Measurements from ENCODE around the gene FBXO10.
"Not testable (repeated sequence)": the region's sequence is repeated elsewhere in the genome, so short reads cannot be mapped to it uniquely, and the experiment has no call there.

Gene FBXO10

DNA sequence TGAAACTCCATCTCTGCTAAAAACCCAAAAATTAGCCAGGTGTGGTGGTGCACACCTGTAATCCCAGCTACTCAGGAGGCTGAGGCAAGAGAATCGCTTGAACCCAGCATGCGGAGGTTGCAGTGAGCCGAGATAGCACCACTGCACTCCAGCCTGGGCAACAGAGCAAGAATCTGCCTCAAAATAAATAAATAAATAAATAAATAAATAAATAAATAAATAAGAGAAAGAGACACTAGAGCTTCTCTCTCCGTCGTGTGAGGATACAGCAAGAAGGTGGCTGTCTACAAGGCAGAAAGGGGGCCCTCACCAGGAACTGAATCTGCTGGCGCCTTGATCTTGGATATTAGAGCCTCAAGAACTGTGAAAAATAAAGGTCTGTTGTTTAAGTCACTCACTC lies 102.2 kb downstream of the FBXO10 start:
- not testable (repeated sequence) for DNase-seq

DNA sequence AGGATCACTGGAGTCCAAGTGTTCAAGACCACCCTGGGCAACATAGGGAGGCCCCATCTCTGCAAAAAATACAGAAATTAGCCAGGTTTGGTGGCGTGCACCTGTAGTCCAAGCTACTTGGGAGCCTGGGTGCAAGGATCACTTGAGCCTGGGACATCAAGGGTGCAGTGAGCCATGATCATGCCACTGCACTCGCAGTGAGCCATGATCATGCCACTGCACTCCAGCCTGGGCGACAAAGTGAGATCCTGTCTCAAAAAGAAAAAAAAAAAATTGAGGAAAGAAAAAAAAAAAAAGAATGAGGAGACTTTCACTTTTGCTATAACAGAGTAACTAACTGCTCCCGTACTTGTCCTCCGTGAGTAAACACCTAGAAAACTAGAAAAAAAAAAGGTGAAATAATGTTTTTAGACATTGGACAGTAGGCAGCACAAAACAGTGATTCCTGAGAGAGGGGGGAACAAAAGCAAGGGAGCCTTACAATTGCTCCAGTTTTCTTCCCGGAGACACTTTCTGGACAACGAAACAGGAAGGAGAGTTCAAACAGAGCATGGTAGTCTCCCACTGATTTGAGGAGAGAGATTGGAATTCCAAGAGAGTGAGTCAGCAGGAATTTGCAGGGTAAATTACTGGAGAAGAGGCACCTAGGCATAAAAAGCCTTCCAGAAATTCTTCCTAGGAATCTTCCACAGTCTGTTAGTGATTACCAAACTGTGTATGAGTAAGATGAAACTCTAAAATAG lies 104.1 kb downstream of the FBXO10 start:
- DNase-seq = no peak

DNA sequence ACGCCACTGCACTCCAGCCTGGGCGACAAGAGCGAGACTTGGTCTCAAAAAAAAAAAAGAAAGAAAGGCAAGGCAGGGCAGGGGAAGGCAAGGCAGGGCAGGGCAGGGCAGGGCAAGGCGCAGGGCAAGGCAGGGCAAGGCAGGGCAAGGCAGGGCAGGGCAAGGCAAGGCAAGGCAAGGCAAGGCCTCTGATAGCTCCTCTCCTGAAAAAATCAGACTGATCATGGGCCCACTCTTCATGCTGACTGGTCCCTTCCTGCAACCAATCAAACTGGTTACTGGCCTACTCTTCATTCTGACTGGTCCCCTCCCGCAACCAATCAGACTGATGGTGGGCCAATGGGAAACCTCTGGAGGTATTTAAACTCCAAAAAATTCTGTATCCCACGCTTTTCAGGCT lies 107.6 kb downstream of the FBXO10 start:
- no peak for DNase-seq

DNA sequence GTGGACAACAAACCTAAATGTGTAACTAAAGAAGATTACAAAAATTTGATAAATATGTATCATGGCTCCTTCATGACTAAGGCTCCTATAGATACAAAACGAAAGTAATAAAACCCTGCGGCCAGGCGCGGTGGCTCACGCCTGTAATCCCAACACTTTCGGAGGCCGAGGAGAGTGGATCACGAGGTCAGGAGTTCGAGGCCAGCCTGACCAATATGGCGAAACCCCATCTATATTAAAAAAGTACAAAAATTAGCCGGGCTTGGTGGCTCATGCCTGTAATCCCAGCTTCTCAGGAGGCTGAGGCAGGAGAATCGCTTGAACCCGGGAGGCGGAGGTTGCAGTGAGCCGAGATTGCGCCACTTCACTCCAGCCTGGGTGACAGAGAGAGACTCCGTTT lies 108.7 kb downstream of the FBXO10 start:
- DNase-seq = not testable (repeated sequence)

DNA sequence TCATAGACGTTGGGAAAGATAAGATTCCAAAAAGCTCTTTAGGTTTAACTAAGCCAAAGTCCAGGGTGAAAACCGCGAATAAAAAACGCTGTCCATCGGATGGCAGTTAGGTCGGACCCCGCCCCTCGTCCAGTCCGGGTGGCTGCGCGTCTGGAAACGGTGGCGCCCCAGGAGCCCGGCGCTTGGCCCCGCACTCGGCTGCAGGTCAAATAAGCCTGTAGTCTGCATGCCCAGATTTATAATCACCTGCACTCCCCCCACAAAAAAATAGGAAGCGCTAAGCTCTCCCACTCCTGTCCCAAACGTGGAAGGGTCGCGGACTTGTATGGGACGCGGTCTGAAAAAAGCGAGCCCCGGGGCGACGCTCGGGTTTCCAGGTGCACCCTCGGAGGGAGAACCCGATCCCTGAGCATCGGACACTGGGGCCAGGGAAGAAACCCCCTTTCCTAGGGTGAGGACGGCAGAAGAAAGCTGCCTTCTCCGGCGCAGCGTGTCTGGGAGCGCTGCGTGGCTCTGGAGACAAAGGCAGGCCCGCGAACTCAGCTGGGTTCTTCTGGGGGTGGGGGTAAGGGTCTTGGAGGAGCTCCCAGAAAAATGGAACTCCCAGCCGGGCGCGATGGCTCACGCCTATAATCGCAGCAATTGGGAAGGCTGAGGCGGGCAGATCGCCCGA lies 110.0 kb downstream of the FBXO10 start:
- DNase-seq = peak; percentile 78

DNA sequence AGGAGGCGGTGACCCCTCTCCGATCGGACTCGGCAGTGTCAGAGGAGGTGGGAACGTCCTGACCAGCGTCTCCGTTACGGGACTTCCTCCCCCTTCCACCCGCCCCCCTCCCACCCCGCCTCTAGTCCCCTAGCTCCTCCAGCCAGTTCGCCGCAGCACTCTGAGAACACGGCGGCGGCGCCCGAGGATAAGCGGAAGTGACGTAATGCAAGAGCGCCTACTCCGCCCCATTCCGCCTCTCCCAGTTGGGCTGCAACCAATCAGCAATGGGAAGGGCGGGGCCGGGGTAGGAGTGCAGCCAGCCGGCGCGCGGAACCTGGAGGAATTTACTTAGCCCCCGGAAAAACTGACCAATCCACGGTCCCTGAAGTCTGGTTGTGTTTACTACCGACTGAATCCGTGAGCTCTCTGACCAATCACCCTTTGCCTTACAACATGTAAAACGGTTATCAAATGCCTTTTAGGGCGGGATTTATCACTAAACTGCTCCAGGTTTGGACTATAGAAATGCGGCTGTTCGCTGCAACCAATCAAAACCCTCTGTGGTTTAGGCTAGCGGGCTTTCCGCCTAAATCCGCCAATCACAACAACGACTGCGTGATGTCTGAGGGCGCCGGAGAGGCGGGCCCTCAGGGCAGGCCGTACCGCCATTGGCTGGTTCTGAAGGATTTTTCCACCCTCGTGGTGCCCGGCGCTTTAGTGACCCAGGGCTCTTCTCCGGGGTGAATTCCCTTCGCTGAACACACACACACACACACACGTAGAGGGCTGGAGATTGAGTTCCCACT lies 110.7 kb downstream of the FBXO10 start, which contains the start of gene ZBTB5:
TSS of gene ZBTB5 (minus strand) at position 202 of the 788 bp plus-strand sequence. CDS start 22,899 bp downstream, outside the sequence.
- DNase-seq = peak; percentile 97

DNA sequence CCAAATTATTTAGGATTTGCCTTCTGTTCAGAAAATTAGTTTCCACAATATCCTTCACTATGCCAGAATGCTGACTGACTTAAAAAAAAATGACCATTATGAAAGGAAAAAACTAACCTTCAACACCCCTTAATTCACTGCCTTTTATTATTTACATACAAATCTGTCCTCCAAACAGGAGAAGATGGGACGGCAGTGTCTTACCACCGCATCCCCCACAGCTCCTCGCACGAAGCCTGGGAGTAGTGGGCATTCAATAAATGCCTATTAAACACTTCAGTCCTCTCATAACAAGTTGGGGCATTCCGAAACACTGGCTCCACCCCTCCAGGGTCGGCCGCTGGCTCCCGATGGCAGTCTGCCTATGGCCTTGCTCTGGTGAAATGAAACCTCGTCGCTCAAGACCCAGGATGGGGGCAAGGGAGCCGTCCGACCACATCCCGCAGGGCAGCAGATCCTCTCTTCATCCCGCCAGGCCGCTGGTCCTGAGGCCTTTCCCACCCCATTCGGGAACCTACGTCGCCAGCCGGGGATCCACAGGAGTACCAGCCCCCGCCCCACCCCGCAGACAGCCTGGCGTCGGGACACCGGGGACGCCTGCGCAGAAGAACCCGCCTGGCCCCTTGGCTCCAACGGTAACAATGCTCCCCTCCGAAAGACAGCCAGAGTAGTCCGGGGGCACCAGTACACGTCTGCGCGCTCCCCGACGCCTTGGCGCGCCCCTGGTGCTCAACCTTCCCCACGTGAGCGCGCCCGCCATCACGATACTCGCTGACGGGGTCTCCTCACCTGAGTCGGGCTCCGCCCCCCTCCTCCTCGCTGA lies 111.5 kb downstream of the FBXO10 start:
- peak; percentile 93 for DNase-seq

DNA sequence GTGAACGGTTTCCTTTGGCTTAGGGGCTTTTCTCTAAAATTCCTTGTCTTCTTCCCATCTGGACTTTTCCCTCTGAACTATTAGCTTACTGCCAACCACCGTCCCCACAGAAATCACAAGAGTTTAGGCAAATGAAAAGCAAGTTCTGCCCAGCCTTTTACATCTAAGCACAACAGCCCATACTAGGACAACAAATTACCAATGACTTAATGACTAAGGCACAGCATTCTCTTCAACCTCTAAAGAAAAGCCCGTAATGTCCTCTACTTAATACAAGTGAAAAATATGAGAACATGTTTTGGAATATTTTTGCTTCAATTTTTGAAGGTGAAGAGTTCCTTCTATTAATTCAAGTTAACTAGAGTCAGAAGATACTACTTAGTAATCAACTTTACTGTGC lies 112.2 kb downstream of the FBXO10 start:
- no peak for DNase-seq
